ENCODE measurements around the gene IL1RAP. TPM values are rescaled to one million over a fixed set of nuclear protein-coding genes. Genes with fewer than 3 reads are reported as not detected.
"Not testable (repeated sequence)": the region's sequence is repeated elsewhere in the genome, so short reads cannot be mapped to it uniquely, and the experiment has no call there.

Gene IL1RAP
- polyA plus RNA-seq, 1 donor, result 8.9 TPM

DNA sequence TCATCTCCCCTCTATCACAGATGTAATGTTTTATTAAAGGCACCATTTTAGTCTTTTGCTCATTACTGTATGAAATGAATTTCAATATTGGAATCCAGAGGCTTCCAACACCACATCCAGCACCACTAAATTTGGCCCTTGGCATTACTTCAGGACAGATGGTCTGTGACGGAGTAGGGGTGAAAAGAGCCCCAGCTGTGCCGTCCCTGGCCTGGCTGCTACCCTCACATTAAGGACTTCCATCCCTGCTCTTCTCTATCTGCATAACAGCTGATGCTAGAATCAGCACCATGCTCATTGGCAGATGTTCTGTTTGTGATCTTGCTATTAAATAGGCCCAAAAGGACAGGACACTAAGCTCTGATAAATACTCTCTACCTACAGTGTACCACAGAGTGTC, 152.9 kb downstream of the IL1RAP start:
- DNase-seq (ENCODE audit: low read depth), result no peak

GRCh38 chr3:190671658-190672057, 157.8 kb downstream of the IL1RAP start:
- no peak for DNase-seq (ENCODE audit: low read depth)

DNA sequence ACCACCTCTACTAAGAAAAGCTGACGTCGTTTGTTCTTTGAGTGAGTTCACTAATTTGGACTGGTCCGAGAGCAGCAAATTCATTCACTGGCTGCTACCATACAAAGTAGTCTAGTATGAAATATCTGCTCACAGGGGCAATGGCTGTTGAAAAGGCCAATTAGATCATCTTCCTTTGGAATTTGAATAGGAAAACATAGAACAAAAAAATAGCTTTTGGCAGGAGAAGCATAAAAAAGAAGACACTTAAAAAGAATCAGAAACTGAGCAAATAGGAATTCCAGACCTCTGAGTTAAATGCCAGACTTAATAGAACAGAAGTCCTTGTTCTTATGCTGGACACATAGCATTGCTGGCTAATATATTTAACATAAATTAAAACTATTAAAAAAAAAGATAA, 159.3 kb downstream of the IL1RAP start:
- DNase-seq (ENCODE audit: low read depth), result no peak

DNA sequence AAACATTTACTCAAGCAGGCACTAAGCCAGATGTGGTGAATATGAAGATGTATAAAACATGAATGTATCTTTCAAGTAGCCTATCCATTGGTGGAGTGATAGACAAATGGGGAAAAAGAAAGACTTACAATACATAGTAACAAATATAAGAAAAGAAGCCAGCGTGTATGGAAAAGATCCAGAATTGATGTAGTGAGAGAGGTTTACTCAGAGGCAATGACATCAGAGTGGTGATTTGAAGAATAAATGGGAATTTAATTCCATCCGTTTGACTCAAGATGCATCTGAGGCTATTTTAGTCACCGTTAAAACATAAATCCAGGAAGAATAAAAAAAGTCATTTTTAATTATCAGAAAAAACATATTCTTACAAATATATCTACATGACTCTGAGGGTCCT, 162.6 kb downstream of the IL1RAP start:
- no peak for DNase-seq (ENCODE audit: low read depth)

- no peak for DNase-seq (ENCODE audit: low read depth)
Measured at GRCh38 chr3:190677001-190677400, 163.1 kb downstream of the IL1RAP start.

DNA sequence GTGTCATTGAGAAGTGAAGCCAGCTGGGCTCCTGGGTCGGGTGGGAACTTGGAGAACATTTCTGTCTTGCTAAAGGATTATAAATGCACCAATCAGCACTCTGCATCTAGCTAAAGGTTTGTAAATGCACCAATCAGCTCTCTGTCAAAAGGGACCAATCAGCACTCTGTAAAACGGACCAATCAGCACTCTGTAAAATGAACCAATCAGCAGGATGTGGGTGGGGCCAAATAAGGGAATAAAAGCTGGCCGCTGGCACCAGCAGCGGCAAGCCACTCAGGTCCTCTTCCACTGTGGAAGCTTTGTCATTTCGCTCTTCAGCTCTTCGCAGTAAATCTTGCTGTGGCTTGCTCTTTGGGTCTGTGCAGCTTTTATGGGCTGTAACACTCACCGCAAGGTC, 164.0 kb downstream of the IL1RAP start:
- DNase-seq (ENCODE audit: low read depth), result not testable (repeated sequence)

DNA sequence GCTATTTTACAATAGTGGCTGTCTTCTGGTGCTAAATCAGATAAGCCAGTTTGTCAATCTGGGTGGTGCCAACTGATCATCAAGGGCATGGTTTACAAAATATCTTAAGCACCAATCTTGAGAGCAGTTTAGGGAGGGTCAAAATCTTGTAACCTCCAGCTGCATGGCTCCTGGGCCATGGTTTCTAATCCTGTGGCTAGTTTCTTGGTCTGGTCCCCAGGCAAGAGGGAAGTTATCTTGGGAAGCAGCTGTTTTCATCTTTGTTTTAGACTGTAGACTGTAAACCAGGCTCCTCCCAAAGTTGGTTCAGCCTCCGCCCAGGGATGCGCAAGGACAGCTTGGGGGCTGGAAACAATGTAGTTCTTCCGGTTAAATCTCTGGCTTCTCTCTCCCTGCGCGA, 166.8 kb downstream of the IL1RAP start:
- no peak for DNase-seq (ENCODE audit: low read depth)

DNA sequence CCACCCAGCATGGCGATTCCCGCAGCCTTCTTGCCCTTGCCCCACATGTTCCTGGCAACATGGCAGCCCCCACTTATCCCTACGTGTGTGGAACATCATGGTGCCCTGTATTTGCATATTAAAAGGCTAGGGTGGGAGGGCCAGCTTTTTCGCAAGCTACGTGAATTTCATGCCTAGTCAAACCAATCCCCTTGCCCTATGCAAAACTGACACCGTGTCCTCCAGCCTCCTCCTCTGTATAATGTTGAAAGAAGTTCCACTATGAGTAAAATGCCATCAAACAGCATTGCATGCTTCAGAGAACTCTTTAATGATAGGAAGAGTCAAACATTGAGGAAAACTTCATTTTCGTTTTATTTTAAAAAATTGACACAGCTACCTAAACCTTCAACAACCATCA, 170.9 kb downstream of the IL1RAP start:
- no peak for DNase-seq (ENCODE audit: low read depth)

DNA sequence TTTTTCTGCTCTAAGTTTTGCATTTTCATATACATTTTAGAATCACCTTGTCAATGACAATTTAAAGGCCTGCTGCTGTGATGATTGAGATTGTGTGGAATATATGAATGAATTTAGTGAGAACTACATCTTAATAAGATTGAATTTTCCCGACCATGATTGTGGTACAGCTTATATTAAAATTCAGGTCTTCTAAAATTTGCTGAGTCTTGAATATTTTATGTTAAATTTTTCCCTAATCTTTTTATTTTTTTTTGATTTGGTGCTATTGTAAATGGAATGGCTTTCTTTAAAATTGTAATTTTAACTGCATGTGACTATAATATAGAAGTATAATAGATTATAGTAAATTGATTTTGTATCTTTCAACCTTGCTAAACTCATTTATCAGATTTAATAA, 172.1 kb downstream of the IL1RAP start:
- no peak for DNase-seq (ENCODE audit: low read depth)

DNA sequence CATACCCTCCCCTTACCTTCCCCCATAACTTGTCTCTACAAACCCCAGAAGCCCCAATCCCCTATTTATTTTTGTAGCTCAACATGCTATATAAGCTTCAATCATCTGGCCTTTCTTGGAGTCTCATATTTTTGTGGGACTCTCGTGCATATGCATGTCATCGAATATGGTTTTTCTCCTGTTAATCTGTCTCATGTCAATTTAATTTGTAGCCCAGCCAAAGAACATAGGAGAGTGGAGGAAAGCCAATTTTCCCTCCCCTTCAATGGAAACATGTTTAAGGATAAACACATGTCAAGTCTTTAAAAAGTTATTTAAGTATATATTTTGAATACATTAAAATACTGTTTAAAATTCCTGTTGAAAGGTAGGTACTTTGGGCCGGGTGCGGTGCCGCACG, 176.4 kb downstream of the IL1RAP start:
- DNase-seq (ENCODE audit: low read depth), result no peak

DNA sequence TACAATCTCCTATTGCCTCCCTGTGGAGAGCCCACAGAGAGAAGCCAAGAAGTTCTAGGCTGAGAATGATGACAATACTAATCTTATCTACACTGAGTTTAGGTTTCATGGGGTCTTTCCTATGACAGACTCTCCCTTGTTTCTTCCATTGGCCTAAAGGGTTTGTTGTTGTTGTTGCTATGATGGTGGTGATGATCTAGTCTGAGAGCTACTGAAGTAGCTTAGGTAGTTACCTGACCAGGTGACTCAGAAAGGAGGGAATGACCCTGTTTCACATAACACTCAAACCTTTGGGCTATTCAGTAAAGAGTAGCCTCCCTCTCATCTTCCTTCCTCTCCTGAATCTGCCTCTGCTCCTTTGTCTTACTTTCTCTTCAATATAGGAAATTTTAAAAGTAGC, 178.4 kb downstream of the IL1RAP start:
- DNase-seq (ENCODE audit: low read depth), result no peak

GRCh38 chr3:190694335-190695001, 180.6 kb downstream of the IL1RAP start:
- DNase-seq (ENCODE audit: low read depth), result no peak

DNA sequence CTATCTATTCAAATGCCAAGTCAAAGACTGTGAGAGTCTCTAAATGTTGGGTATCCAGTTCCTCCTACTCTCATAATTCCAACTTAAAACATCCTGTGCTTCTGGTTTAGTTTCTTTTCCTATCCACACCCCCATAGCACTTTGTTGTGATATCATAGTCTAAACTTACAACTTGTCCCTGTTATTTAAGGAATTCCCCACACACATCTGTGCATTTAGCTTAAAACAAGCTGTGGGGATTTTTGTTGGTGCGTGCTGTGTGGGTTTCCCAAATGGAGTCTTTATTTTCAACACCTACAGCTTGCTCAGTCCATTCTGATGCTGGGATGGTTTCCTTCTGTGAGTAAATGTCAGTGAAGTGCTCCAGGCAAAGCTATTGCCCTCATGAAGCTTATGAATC, 181.3 kb downstream of the IL1RAP start:
- no peak for DNase-seq (ENCODE audit: low read depth)

DNA sequence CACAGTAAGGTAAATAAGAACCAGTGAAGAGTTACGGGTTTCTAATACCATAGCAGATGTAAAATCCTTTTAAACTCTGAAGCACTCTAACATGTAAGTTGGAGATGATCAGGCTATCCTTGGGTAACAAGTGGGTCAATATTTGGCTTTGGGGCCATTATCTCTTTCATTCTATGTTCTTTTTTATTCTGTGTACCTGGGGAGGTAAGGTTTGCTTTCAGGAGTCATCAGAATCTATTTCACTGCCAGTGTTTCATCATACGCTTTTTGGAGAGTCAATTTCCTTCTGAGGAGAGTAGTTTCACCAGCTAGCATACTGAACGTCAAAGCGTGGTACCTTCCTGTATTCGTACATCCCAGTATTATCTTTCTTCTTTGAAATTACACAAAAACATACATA, 182.1 kb downstream of the IL1RAP start:
- DNase-seq (ENCODE audit: low read depth), result no peak

DNA sequence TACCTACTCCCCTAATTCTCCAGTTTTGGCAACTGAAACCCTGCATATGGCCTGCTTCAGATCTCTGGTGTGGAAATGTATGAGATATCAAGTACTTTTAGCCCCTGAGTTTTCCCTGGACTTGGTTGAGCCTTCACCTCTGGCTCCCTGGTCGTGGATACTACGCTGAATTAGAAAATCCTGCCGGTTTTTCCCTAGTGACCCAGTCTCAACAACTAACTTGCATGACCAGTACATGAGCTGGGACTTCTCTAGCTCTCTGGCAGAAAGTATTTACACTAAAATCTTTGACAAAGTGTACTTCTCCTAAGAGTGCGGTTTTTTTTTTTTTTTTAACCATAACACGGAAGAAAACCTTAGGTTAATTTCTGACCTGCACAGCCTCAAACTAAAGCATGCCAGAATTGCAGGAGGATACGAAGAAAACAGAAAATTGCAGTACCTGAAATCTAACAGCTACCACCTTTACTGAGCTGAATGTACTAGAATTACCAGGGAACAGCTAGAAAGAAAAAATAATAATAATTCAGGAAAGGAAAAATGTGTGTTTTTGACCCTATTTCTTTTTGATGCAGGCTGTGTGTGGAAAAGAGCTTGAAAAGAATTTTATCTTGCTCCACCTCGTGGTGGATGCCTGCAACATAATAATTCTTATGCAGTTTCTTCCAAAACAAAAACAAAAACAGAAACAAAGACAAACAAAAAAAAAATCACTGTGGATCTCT, 183.1 kb downstream of the IL1RAP start:
- DNase-seq (ENCODE audit: low read depth), result no peak

- no peak for DNase-seq (ENCODE audit: low read depth)
Measured at GRCh38 chr3:190697502-190697830, 183.6 kb downstream of the IL1RAP start.

DNA sequence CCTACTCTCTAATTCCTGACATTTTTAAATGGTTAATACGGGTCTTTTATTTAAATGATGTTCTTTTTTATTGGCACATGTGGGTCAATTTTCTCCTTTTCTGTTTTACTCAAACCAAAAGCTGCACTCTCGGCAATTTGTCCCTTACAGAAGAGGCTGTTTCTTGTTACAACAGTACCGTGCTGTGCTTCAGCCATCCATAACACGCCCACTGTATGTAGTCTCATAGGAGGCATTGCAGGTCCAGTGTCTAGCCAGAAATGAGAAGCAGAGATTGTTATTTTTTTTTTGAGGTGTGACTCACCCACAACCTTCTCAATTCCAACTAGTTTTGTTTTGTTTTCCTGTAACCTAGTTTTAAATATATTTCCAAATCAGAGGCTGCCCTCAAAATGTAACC, 184.0 kb downstream of the IL1RAP start:
- no peak for DNase-seq (ENCODE audit: low read depth)

DNA sequence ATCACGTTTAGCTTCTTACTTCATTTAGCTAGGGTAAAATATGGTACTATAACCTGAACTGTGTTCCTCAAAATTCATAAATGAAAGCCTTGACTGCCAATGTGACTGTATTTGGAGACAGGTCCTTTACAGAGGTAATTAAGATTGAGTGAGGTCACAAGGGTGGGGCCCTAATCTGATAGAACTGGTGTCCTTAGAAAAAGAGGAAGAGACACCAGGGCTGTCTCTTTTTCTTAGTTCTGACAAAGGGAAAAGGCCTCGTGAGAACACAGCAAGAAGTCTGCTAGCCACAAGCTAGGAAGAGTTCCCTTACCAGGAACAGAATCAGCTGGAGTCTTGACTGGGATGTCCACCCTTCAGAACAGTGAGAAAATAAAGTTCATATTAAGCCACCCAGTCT, 185.9 kb downstream of the IL1RAP start:
- DNase-seq (ENCODE audit: low read depth), result no peak

GRCh38 chr3:190701096-190701532, 187.2 kb downstream of the IL1RAP start:
- no peak for DNase-seq (ENCODE audit: low read depth)

- no peak for DNase-seq (ENCODE audit: low read depth)
Measured at GRCh38 chr3:190706582-190706981, 192.7 kb downstream of the IL1RAP start.

Measured in forelimb muscle (tissue), 1 donor.